ENCODE data around the gene PDCL2. TPM values are rescaled to one million over a fixed set of nuclear protein-coding genes. Genes with fewer than 3 reads are reported as not detected.
A peak's percentile ranks its signal among the peaks of the same experiment; 100 is the strongest.

PDCL2 gene
- total and polyA plus RNA-seq, 9 of the 15 experiments (the other 6 are each of a cell fraction or from before 2014, with no cell fraction given): 0.62 to 2.5 (median 1.2) TPM

GRCh38 chr4:55635282-55635681 is 43.2 kb upstream of the PDCL2 start (continued):
- TF ChIP-seq HMBOX1 (IDR thresholded peaks at IDR 0.05) (peak; percentile 73; the same call in 1 of the 2 replicates), MGA (IDR thresholded peaks at IDR 0.05) (no peak), MCM7 (IDR thresholded peaks at IDR 0.05) (no peak), HBP1 (CRISPR knock-in tag; IDR thresholded peaks at IDR 0.05) (no peak), CBX5 (IDR thresholded peaks at IDR 0.05; ENCODE audit: borderline replicate concordance, low read depth) (no peak), ARID3B (CRISPR knock-in tag; IDR thresholded peaks at IDR 0.05; ENCODE audit: borderline replicate concordance) (no peak), E2F3 (CRISPR knock-in tag; IDR thresholded peaks at IDR 0.05) (no peak), CHD1 (IDR thresholded peaks at IDR 0.05; ENCODE audit: low read length) (no peak), MAX (CRISPR knock-in tag; IDR thresholded peaks at IDR 0.05) (no peak), EGR1 (conservative IDR thresholded peaks at IDR 0.05) (0 out of 2 replicates have a peak, but pooled peaks have one; percentile 4)
- TF ChIP-seq, protein P1, sequence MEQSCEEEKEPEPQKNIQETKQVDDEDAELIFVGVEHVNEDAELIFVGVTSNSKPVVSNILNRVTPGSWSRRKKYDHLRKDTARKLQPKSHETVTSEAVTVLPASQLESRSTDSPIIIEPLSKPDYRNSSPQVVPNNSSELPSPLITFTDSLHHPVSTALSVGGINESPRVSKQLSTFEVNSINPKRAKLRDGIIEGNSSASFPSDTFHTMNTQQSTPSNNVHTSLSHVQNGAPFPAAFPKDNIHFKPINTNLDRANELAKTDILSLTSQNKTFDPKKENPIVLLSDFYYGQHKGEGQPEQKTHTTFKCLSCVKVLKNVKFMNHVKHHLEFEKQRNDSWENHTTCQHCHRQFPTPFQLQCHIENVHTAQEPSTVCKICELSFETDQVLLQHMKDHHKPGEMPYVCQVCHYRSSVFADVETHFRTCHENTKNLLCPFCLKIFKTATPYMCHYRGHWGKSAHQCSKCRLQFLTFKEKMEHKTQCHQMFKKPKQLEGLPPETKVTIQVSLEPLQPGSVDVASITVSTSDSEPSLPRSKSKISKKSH (CRISPR knock-in tag; IDR thresholded peaks at IDR 0.05): no peak

Measured in K562 (cell line).